ENCODE results near the gene RPRD2.

Gene RPRD2

DNA sequence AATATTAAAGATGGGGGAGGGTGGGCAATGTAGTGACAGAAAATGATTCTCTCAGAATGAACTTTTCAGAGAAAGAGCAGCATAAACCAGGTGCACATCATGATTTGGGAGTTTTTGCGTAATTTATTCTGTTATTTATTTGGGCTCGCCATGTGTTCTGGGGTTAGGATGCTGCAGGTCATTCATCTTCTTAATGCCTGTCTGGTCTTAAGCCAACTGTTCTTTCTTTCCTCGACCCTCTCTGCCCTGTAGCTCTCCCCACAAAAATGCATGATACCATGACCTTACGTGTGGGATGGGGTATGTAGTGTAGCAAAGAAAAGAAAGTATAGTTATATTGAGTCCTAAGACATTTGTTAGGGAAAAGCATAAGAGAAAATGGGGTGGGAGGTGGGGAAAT is 110.9 kb downstream of the RPRD2 start:
- DNase-seq, result no peak

DNA sequence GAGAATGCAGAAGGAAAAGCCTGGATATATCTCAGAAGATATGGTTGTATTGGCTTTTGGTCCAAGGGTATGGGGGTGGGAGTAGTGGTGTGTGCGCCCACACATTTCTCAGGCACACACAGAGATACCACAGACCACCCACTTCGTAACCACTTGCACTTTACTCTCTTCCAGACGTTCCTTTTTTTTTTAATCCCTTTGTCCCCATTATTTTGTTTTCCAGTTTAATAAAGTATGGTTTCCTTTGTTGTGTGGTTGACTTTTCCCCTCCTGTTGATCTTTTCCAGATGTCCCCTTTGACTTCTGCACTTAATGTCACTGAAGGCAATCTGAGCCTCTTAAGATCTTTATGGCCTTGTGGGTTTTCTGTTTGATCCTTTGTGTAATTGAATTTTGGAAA is 112.8 kb downstream of the RPRD2 start:
- no peak for DNase-seq

DNA sequence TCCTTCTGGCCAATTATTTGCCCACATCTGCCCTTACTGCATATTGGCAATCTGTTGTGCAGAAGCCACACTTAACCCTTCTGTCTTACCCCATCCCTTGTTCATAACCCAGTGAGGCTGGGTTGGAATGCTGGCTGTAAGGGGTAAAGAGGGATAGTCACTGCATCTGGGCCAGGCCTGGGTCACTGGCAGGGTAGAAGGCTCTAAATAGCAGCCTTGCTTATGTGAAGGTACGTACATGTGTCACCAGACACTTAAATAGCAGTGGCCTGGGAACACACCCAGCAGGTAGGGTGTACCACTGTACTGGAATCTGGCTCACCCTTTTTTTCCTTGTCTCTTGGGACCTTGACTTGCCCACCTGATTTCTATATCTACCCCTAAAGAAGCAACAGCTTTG is 113.4 kb downstream of the RPRD2 start:
- DNase-seq, result no peak

GRCh38 chr1:150477733-150478132 is 113.8 kb downstream of the RPRD2 start:
- DNase-seq, result no peak

DNA sequence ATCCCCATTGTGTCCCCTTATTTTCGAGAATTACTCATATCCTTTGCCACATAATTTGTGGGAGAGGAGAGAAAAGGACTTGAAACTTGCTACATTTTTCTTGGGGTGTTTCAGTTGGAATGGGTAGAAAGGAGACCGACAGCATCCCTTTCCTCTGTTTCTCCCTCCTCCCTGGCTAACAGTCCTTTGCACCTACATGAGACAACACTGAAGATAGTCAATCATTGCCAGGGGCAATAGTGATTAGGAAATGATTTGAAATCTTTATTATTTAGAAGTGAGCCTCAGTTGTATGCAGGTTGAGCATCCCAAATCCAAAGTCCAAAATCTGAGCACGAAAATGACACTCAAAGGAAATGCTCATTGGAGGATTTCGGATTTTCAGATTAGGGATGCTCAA is 115.4 kb downstream of the RPRD2 start:
- DNase-seq, result no peak

DNA sequence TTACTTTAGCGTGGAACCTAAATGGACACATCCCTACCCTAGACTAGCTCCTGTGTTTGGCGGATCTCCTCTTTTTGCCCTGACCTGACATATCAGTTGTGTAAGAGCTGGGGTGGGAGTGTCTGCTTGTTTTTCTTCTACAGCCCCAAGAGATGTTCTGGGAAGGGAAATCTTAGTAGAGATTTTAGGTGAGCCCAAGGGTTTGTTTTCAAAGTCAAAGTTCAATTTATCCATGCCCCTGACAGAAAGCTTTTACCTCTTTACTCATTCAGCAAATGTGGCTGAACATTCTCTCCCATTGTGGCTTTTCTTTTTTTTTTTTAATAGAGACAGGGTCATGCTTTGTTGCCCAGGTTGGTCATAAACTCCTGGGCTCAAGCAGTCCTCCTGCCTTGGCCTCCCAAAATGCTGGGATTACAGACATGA is 116.0 kb downstream of the RPRD2 start:
- no peak for DNase-seq

DNA sequence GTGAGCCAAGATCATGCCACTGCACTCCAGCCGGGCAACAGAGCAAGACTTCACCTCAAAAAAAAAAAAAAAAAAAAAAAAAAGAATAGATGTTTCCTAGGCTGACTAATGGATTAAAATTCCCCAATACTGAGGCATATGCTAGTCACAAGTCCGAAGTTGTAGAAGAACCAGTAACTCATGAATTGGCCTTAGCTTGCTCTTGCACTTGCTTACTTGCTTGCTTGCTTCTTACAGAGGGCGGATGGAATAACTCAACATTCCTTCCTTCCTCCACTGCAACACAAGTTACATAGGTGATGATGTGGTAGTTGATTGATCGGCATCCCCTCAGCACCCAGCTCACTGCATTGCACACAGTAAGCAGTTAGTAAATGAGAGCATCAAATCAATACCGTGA is 120.5 kb downstream of the RPRD2 start:
- no peak for DNase-seq

GRCh38 chr1:150484861-150485260 is 120.9 kb downstream of the RPRD2 start:
- no peak for DNase-seq

DNA sequence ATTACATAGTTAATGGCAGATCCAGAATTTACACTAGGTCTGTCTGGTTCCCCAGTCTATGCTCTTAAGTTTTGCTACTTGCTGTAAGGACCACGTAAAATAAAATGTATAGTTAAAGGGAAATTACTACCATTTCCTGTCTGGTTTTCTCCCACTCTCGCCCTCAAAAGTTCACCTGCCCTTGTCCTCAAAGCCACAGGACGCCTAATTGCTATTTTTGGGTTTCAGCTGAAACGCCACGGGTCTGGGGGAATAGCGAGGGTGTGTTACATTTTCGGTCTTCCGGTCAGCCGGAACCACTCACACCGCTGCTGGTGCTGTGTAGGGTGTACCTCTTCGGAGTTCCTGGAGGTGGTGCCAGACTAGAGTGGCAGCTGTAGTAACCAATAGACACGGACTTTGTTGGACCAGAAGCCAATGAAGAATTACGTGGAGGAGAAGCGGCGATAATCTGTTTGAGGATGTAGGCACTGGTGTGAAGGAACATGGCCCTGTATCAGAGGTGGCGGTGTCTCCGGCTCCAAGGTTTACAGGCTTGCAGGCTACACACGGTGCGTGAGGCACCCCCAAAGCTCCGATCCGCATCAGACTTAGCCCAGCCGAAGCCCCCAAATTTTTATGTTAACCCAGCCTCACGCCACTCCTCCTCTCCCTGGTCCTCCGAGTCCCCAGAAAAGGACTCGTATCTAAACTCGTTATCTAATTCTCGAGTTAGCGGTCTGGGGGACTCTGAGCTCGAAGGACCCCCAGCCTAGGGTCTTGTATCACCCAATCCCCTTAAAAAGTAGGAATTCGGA is 123.2 kb downstream of the RPRD2 start, which contains the start of gene TARS2:
Gene TARS2, plus strand, starts transcription at position 454 of the 797 bp plus-strand sequence. Its CDS starts 32 bp downstream, at position 486.
- DNase-seq, result peak; percentile 98

- no peak for DNase-seq
Observed at GRCh38 chr1:150487763-150488115, 123.8 kb downstream of the RPRD2 start.

- no peak for DNase-seq
Observed at GRCh38 chr1:150493175-150493574, 129.2 kb downstream of the RPRD2 start.

DNA sequence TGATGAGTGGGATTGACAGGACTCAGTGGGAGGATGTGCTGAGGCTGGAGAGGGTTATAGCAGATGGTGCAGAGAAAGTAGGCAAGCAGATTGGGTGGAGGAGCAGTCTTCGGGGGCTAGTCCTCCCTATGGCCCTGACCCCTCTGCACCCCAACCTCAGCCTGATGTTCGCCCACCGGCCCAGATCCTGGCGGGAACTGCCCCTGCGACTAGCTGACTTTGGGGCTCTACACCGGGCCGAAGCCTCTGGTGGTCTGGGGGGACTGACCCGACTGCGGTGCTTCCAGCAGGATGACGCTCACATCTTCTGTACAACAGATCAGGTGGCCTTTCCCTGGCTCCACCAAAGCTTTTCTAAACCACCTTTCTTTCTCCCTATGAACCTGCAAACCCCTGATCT is 134.4 kb downstream of the RPRD2 start:
- DNase-seq, result no peak

GRCh38 chr1:150505431-150505830 is 141.5 kb downstream of the RPRD2 start:
- no peak for DNase-seq

DNA sequence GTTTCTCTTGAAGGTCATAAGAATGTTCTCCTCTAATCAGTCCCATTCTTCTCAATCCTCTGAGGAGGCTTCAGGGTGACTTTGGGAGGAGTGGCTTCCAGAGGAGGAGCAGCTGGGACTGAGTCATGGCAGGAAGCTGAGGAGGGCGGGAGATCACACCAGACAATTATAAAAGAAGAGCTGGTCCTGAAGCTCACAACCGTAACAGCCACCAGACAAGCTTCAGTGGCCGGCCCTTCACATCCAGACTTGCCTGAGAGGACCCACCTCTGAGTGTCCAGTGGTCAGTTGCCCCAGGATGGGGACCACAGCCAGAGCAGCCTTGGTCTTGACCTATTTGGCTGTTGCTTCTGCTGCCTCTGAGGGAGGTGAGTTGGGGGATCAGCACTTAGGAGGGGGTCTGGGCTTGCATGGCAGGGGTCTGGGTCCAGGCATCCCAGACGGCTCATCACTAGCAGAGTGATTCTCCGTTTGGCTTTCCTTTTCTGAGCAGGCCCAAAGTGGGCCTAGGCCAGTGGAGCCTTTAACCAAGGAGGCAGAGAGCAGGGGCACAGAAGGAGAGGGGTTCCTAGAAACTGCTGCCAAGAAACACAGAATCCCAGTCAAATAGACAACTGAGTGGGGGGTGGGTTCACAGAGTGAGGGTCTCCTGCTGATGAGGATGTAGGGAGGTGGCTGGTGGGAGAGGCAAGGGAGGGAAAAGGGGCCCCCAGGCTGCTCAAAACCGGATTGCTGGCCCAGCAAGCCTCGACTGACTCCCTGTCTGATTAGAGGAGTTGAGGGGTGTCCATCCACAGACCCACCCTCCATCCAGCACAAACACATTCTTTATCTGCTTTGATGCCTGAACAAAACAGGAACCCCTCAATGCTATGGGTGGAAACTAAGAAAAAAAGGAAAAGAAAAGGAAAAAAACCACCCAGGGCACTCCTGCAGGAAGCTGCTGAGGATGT is 144.2 kb downstream of the RPRD2 start, which contains the start of gene ECM1:
Gene ECM1, plus strand, starts transcription at position 198 of the 953 bp plus-strand sequence. Its CDS starts 101 bp downstream, at position 299.
- DNase-seq, result no peak

DNA sequence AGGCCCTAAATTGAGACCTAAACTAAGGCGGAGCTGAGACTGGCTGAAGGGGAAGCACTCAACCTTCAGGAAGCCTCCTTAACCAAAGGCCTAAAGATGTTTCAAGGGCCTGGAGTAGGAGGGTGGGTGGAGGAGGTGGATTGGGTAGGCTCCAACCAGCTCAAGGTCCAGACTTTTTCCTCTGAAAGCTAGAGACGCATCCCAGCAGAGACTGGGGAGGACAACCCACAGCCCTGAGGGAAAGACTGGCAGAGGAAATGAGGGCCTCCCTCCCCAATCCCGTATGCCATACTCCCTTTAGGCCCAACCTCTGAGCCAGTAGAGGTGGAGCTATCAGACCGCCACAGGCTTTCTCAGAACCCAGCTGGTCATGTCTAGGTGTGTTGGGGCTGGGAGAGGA is 145.0 kb downstream of the RPRD2 start:
- DNase-seq, result no peak

- no peak for DNase-seq
Observed at GRCh38 chr1:150511551-150511950, 147.6 kb downstream of the RPRD2 start.

DNA sequence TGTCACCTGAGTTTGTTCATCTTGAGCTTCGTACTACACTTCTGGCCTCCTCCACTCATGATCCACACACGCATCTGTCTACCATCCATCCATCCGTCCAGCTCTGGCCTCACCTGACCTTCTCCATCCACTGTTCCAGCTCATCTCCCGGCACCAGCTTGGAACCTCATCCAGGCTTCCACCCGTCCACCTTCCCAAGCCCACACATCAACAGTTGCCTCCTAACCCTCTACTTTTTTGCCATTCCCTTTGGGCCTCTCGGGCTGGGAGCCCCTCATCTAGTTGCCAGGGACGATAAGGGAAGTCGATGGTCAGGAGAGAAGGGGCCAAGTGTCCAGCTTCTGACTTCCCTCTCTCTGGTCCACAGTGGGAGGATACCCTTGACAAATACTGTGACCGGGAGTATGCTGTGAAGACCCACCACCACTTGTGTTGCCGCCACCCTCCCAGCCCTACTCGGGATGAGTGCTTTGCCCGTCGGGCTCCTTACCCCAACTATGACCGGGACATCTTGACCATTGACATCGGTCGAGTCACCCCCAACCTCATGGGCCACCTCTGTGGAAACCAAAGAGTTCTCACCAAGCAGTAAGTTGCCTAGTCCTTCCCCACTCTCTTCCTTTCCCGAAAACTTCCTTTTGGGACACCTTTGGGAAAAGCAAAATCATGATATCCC is 148.2 kb downstream of the RPRD2 start:
- no peak for DNase-seq

DNA sequence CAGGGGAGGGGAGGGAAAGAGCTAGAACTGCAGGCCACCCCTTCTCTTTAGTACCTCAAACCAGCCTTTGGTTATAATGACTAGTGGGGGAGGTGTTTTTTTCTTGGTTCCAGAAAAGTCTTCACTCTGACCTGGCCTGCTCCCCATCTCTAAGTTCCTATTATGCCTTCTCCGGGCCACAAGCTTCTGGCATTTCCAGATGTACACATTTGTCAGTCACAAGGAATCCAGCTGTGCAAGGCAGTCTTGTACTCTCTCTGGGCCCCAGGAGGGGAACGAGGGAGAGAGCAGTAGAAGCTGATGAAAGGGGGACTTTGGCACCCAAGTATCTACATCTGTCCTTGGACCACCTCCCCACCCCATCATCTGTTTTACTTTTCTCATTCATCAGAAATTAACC is 148.9 kb downstream of the RPRD2 start:
- no peak for DNase-seq

- no peak for DNase-seq
Observed at GRCh38 chr1:150513351-150513791, 149.4 kb downstream of the RPRD2 start.

DNA sequence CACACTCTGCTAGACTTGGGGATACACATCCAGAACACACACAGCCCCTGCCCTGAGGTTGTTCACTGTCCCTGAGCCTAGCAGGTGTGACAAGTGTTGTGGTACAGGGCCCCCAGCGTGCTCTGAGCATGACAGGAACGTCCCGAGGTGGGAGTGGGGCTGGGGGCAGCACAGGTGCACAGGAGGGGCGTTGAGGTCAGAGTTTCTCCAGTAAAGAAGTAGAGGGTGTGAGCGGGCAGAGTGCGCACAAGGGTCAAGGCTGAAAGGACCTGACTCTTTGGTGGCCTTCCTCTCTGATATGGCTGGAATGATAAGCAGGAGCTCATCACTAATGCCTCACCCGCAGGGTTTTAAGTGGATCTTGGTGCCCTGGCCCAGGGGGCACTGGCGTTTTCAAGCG is 150.3 kb downstream of the RPRD2 start:
- DNase-seq, result no peak

DNA sequence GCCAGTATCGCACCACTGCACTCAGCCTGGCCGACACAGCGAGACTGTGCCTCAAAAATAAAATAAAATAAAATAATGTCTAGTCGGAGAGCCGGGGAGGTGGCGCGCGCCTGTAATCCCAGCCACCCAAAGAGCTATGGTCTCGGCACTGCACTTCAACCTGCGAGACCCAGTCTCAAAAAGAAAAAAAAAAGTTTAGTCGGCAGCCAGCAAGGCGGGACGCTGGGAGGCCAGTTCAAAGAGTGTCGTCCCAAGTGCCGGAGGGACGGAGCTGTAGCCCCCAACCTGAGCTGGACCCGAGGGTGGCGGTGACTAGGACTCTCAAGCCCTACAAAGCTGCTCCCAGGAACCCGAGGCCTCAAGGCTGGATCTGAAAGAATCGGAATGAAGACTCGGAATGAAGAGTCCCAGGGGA is 151.0 kb downstream of the RPRD2 start:
- no peak for DNase-seq

DNA sequence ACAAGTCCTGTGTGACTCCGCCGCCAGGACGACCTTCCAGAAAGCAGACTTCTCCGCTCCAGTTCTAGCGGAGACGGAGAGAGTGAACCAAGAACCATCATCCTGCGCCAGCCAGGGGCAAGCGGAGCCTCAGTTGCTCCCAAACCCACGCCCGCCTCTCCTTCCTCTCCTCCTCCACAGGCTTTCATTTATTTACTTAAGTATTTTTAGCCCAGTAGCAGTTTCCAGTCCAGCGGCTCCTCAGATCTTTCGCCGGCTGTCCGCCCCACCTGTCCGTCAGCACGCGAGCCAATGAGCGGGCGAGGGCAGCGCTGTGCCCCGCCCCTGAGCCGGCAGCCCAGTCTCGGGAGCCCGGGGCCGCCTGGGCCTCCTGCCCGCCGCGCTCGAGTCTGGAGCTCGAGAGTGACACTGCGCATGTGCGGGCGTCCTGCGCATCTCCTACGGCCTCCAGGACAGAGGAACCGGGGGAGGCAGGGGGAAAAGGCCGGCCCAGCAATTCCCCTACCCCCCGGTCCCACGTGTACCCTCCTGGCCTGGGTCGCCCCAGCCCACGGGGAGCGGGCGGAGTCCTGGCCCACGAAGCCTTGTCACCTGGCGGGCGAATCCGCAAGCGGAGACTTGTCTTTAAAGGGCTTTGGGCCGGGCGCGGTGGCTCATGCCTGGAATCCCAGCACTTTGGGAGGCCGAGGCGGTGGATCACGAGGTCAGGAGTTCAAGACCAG is 151.5 kb downstream of the RPRD2 start, which contains the start of gene FALEC:
Gene FALEC, plus strand, starts transcription at position 425 of the 722 bp plus-strand sequence.
- peak; percentile 98 for DNase-seq

All from femur (tissue), 1 donor.